Spinal cord (tissue), 10 donors: ENCODE results near the gene CDKL4. TPM values are rescaled to one million over a fixed set of nuclear protein-coding genes. Genes with fewer than 3 reads are reported as not detected.
"Not testable (repeated sequence)": the region's sequence is repeated elsewhere in the genome, so short reads cannot be mapped to it uniquely, and the experiment has no call there.

Source experiments
- DNase-seq, 6 donors: peaks; one replicate each; pipeline versions ENCODE4 v3.0.0 to v3.0.0-alpha.2; 2013 to 2015; ENCODE audit warnings: low spot score in 6 of 6, low read depth in 4 of 6
- H3K27ac ChIP-seq: one replicate; pipeline ENCODE4 v1.5.1; 2013; ENCODE audit warnings: low read depth, low read length, control low read depth
- H3K27me3 ChIP-seq: one replicate; pipeline ENCODE4 v1.6.1; 2013; ENCODE audit warnings: low read length; ENCODE audit not compliant: control insufficient read depth, insufficient read depth
- H3K36me3 ChIP-seq: one replicate; pipeline ENCODE4 v1.6.1; 2013; ENCODE audit warnings: low read length; ENCODE audit not compliant: control insufficient read depth, insufficient read depth
- H3K4me1 ChIP-seq: one replicate; pipeline ENCODE4 v1.6.1; 2013; ENCODE audit warnings: low read length; ENCODE audit not compliant: control insufficient read depth, insufficient read depth
- H3K4me3 ChIP-seq: one replicate; pipeline ENCODE4 v1.5.1; 2013; ENCODE audit warnings: low read depth, low read length, control low read depth
- H3K9me3 ChIP-seq: one replicate; pipeline ENCODE4 v1.6.1; 2013; ENCODE audit warnings: low read length; ENCODE audit not compliant: control insufficient read depth, insufficient read depth
- WGBS: methylation state at CpG from one replicate; pipeline ENCODE4 v1.1.5; 2013; ENCODE audit warnings: missing lambda C conversion rate; ENCODE audit not compliant: insufficient coverage; 5-methylcytosine and 5-hydroxymethylcytosine counted together
- polyA plus RNA-seq, 2 donors: library from polyadenylated mRNA; unstranded; fragments of 120-200 nt; gene quantifications; one replicate each; pipeline ENCODE4 v1.2.1, GENCODE V29; 2013; ENCODE audit not compliant: insufficient read length in 2 of 2
- total RNA-seq, 2 donors: library from RNA; depleted of rRNA in 1 of 2; stranded (reverse); fragments of 120-200 nt in 1 of 2; fragments of >200 nt in 1 of 2; gene quantifications; one replicate each; pipeline versions ENCODE4 v1.2.3 to v1.2.4, GENCODE V29; 2013 to 2014
- donor health status: healthy.

CDKL4 gene
- total and polyA plus RNA-seq, 4 donors = 1.2 to 9.1 (median 2.5) TPM

- no peak for DNase-seq
- Histone ChIP-seq H3K36me3 (no peaks in the 10 kb centered on the region), H3K27me3 (no peaks in the 10 kb centered on the region), H3K4me1 (no peaks in the 10 kb centered on the region), H3K4me3 (no peak overlapping the region), H3K27ac (no peak overlapping the region), H3K9me3 (no peaks in the 10 kb centered on the region)
- WGBS = 98% methylated on average over 7 of the region's 7 CpGs
These were observed 72.1 kb downstream of the CDKL4 start for GRCh38 chr2:39171621-39172020.

- H3K36me3 ChIP-seq = no peaks in the 10 kb centered on the region
- H3K9me3 ChIP-seq = no peaks in the 10 kb centered on the region
- no peaks in the 10 kb centered on the region for H3K27me3 ChIP-seq
- H3K4me3 ChIP-seq = no peak overlapping the region
- no peak for DNase-seq
- H3K27ac ChIP-seq = no peak overlapping the region
- H3K4me1 ChIP-seq = no peaks in the 10 kb centered on the region
- WGBS = 92% methylated on average over 4 of the region's 4 CpGs
These were observed 79.7 kb downstream of the CDKL4 start for GRCh38 chr2:39164089-39164488.

GRCh38 chr2:39160982-39161381, 82.8 kb downstream of the CDKL4 start:
- peak in 2 of 6 donors; percentile 12 to 24 for DNase-seq
- no peak overlapping the region for H3K27ac ChIP-seq
- no peaks in the 10 kb centered on the region for H3K27me3 ChIP-seq
- no peaks in the 10 kb centered on the region for H3K4me1 ChIP-seq
- WGBS = no CpG with 5 or more reads among the region's 3 CpGs
- H3K4me3 ChIP-seq = no peak overlapping the region
- H3K36me3 ChIP-seq = no peaks in the 10 kb centered on the region
- no peaks in the 10 kb centered on the region for H3K9me3 ChIP-seq

- DNase-seq = no peak
- Histone ChIP-seq H3K27ac (no peak overlapping the region), H3K27me3 (no peaks in the 10 kb centered on the region), H3K36me3 (no peaks in the 10 kb centered on the region), H3K4me1 (no peaks in the 10 kb centered on the region), H3K9me3 (no peaks in the 10 kb centered on the region), H3K4me3 (no peak overlapping the region)
- 100% methylated on average over 1 of the region's 2 CpGs for WGBS
These were observed 84.5 kb downstream of the CDKL4 start for GRCh38 chr2:39159283-39159682.

GRCh38 chr2:39158351-39158750, 85.4 kb downstream of the CDKL4 start:
- H3K27me3 ChIP-seq = no peaks in the 10 kb centered on the region
- no peak overlapping the region for H3K4me3 ChIP-seq
- WGBS = 89% methylated on average over 3 of the region's 4 CpGs
- no peak overlapping the region for H3K27ac ChIP-seq
- H3K4me1 ChIP-seq = no peaks in the 10 kb centered on the region
- H3K9me3 ChIP-seq = no peaks in the 10 kb centered on the region
- DNase-seq = no peak
- H3K36me3 ChIP-seq = no peaks in the 10 kb centered on the region

GRCh38 chr2:39156846-39157245, 86.9 kb downstream of the CDKL4 start:
- 67% methylated on average over 1 of the region's 6 CpGs for WGBS
- Histone ChIP-seq H3K36me3 (no peaks in the 10 kb centered on the region), H3K27me3 (no peaks in the 10 kb centered on the region), H3K4me3 (no peak overlapping the region), H3K4me1 (no peaks in the 10 kb centered on the region), H3K27ac (no peak overlapping the region), H3K9me3 (no peaks in the 10 kb centered on the region)
- no peak for DNase-seq

- no peak for DNase-seq
These were observed 87.7 kb downstream of the CDKL4 start for GRCh38 chr2:39156107-39156506.

GRCh38 chr2:39155573-39155972, 88.2 kb downstream of the CDKL4 start:
- H3K27ac ChIP-seq, H3K36me3 ChIP-seq, H3K27me3 ChIP-seq, H3K9me3 ChIP-seq, DNase-seq, H3K4me1 ChIP-seq, H3K4me3 ChIP-seq: not testable (repeated sequence)
- 96% methylated on average over 3 of the region's 4 CpGs for WGBS

More at GRCh38 chr2:39156107-39156506, 87.7 kb downstream of the CDKL4 start:
- H3K9me3 ChIP-seq = no peaks in the 10 kb centered on the region
- no peaks in the 10 kb centered on the region for H3K36me3 ChIP-seq
- H3K27ac ChIP-seq = no peak overlapping the region
- no peaks in the 10 kb centered on the region for H3K4me1 ChIP-seq
- no peaks in the 10 kb centered on the region for H3K27me3 ChIP-seq
- no peak overlapping the region for H3K4me3 ChIP-seq

GRCh38 chr2:39154944-39155343, 88.8 kb downstream of the CDKL4 start:
- no peak for DNase-seq
- Histone ChIP-seq H3K4me1 (no peaks in the 10 kb centered on the region), H3K27ac (no peak overlapping the region), H3K9me3 (no peaks in the 10 kb centered on the region), H3K27me3 (no peaks in the 10 kb centered on the region), H3K36me3 (no peaks in the 10 kb centered on the region), H3K4me3 (no peak overlapping the region)
- 95% methylated on average over 3 of the region's 3 CpGs for WGBS

GRCh38 chr2:39153312-39153711, 90.5 kb downstream of the CDKL4 start:
- Histone ChIP-seq H3K4me1 (no peaks in the 10 kb centered on the region), H3K27me3 (no peaks in the 10 kb centered on the region), H3K9me3 (no peaks in the 10 kb centered on the region), H3K36me3 (no peaks in the 10 kb centered on the region), H3K4me3 (no peak overlapping the region), H3K27ac (no peak overlapping the region)
- no CpG with 5 or more reads among the region's 1 CpG for WGBS
- no peak for DNase-seq
